H9 (cell line): ENCODE data around the gene RPS21. TPM values are rescaled to one million over a fixed set of nuclear protein-coding genes. Genes with fewer than 3 reads are reported as not detected.

Experiments
- DNase-seq: peaks from one replicate; pipeline ENCODE4 v3.0.0-alpha.2; 2017
- H2AFZ ChIP-seq: one replicate; pipeline ENCODE4 v1.6.1; 2013; ENCODE audit warnings: mild to moderate bottlenecking, low read length, control low read depth, moderate library complexity
- H2AK5ac ChIP-seq: 2 replicates; pipeline ENCODE4 v1.6.1; 2013; ENCODE audit warnings: low read length, control low read depth, mixed read lengths; ENCODE audit not compliant: insufficient read length
- H2BK120ac ChIP-seq: one replicate; pipeline ENCODE4 v1.6.1; 2013; ENCODE audit warnings: low read depth, mild to moderate bottlenecking, low read length, control low read depth, inconsistent platforms; ENCODE audit not compliant: poor library complexity, severe bottlenecking
- H2BK12ac ChIP-seq: 2 replicates; pipeline ENCODE4 v1.6.1; 2013; ENCODE audit warnings: low read length, control low read depth, mixed read lengths, low read depth; ENCODE audit not compliant: insufficient read length
- H2BK15ac ChIP-seq: 2 replicates; pipeline ENCODE4 v1.6.1; 2013; ENCODE audit warnings: low read depth, low read length, control low read depth
- H2BK20ac ChIP-seq: one replicate; pipeline ENCODE4 v1.6.1; 2013; ENCODE audit warnings: low read depth, mild to moderate bottlenecking, low read length, control low read depth, inconsistent platforms; ENCODE audit not compliant: poor library complexity, severe bottlenecking
- H2BK5ac ChIP-seq: 2 replicates; pipeline ENCODE4 v1.6.1; 2013; ENCODE audit warnings: low read length, control low read depth, mixed read lengths; ENCODE audit not compliant: insufficient read length
- H3K14ac ChIP-seq: 2 replicates; pipeline ENCODE4 v1.6.1; 2013; ENCODE audit warnings: low read length, control low read depth; ENCODE audit not compliant: insufficient read depth
- H3K18ac ChIP-seq: 2 replicates; pipeline ENCODE4 v1.6.1; 2013; ENCODE audit warnings: low read depth, mild to moderate bottlenecking, mixed read lengths, low read length, control low read depth; ENCODE audit not compliant: insufficient read length
- H3K23ac ChIP-seq: 2 replicates; pipeline ENCODE4 v1.6.1; 2013; ENCODE audit warnings: low read length, control low read depth, mixed read lengths, low read depth; ENCODE audit not compliant: insufficient read length
- H3K23me2 ChIP-seq: 2 replicates; pipeline ENCODE4 v1.6.1; 2013; ENCODE audit warnings: low read depth, mild to moderate bottlenecking, mixed read lengths, low read length, control low read depth; ENCODE audit not compliant: insufficient read length, poor library complexity, severe bottlenecking
- H3K27ac ChIP-seq: 2 replicates; pipeline ENCODE4 v1.5.1; 2013; ENCODE audit warnings: low read length, control low read depth, mixed read lengths, low read depth; ENCODE audit not compliant: insufficient read length
- H3K27me3 ChIP-seq: 2 replicates; pipeline ENCODE4 v1.6.1; 2013; ENCODE audit warnings: low read length, control low read depth, inconsistent platforms; ENCODE audit not compliant: insufficient read depth
- H3K4ac ChIP-seq: 2 replicates; pipeline ENCODE4 v1.6.1; 2013; ENCODE audit warnings: low read depth, mild to moderate bottlenecking, control low read depth, inconsistent platforms, low read length, moderate library complexity
- H3K4me1 ChIP-seq: 2 replicates; pipeline ENCODE4 v1.6.1; 2013; ENCODE audit warnings: low read length, control low read depth, inconsistent platforms; ENCODE audit not compliant: insufficient read depth
- H3K4me2 ChIP-seq: 2 replicates; pipeline ENCODE4 v1.6.1; 2013; ENCODE audit warnings: low read length, control low read depth, mixed read lengths; ENCODE audit not compliant: insufficient read length, insufficient read depth
- H3K56ac ChIP-seq: 2 replicates; pipeline ENCODE4 v1.6.1; 2013; ENCODE audit warnings: low read depth, mild to moderate bottlenecking, mixed read lengths, low read length, control low read depth; ENCODE audit not compliant: insufficient read length
- H3K79me1 ChIP-seq: 2 replicates; pipeline ENCODE4 v1.6.1; 2013; ENCODE audit warnings: low read depth, mild to moderate bottlenecking, moderate library complexity, low read length, control low read depth, inconsistent platforms; ENCODE audit not compliant: insufficient read depth, poor library complexity, severe bottlenecking
- H3K79me2 ChIP-seq: 2 replicates; pipeline ENCODE4 v1.6.1; 2013; ENCODE audit warnings: low read length, control low read depth, inconsistent platforms; ENCODE audit not compliant: insufficient read depth
- H3K9ac ChIP-seq: 2 replicates; pipeline ENCODE4 v1.6.1; 2013; ENCODE audit warnings: low read length, control low read depth, mixed read lengths; ENCODE audit not compliant: insufficient read length; ENCODE audit errors: extremely low read depth
- H3K9me3 ChIP-seq: one replicate; pipeline ENCODE4 v1.6.1; 2013; ENCODE audit warnings: low read depth, low read length, inconsistent platforms; ENCODE audit not compliant: control insufficient read depth
- H3T11ph ChIP-seq: one replicate; pipeline ENCODE4 v1.6.1; 2013; ENCODE audit warnings: mild to moderate bottlenecking, low read length, control low read depth, inconsistent platforms
- H4K20me1 ChIP-seq: one replicate; pipeline ENCODE4 v1.6.1; 2013; ENCODE audit not compliant: control insufficient read depth, insufficient read length, insufficient read depth
- H4K5ac ChIP-seq: 2 replicates; pipeline ENCODE4 v1.6.1; 2013; ENCODE audit warnings: low read depth, mild to moderate bottlenecking, mixed read lengths, low read length, control low read depth; ENCODE audit not compliant: insufficient read length
- H4K8ac ChIP-seq: replicated peaks from 2 replicates; pipeline ENCODE4 v1.6.1; 2013; ENCODE audit warnings: low read length, control low read depth, mixed read lengths, low read depth; ENCODE audit not compliant: insufficient read length
- H4K91ac ChIP-seq: 2 replicates; pipeline ENCODE4 v1.6.1; 2013; ENCODE audit warnings: low read depth, mild to moderate bottlenecking, moderate library complexity, mixed read lengths, low read length, control low read depth; ENCODE audit not compliant: insufficient read length
- H3K27ac Mint-ChIP-seq, 3 experiments: 2 replicates in 2 of 3; 3 replicates in 1 of 3; pipeline ENCODE4 v1.8.0; 2020 to 2021; ENCODE audit warnings: mixed read lengths in 3 of 3, mild to moderate bottlenecking in 1 of 3, moderate library complexity in 1 of 3
- H3K27me3 Mint-ChIP-seq: 2 replicates; pipeline ENCODE4 v1.8.0; 2021; ENCODE audit warnings: low read depth, mild to moderate bottlenecking, moderate library complexity, mixed read lengths
- H3K36me3 Mint-ChIP-seq, 3 experiments: 2 replicates in 2 of 3; 3 replicates in 1 of 3; pipeline ENCODE4 v1.8.0; 2020 to 2021; ENCODE audit warnings: low read depth in 3 of 3, mixed read lengths in 3 of 3; ENCODE audit not compliant: insufficient read depth in 1 of 3
- H3K4me1 Mint-ChIP-seq, 2 experiments: 2 replicates each; pipeline ENCODE4 v1.8.0; 2020; ENCODE audit warnings: mixed read lengths in 2 of 2
- H3K4me3 Mint-ChIP-seq, 2 experiments: 2 replicates in 1 of 2; 3 replicates in 1 of 2; pipeline ENCODE4 v1.8.0; 2020 to 2021; ENCODE audit warnings: mild to moderate bottlenecking in 2 of 2, mixed read lengths in 2 of 2, moderate library complexity in 1 of 2
- H3K9me3 Mint-ChIP-seq, 2 experiments: 2 replicates in 1 of 2; 3 replicates in 1 of 2; pipeline ENCODE4 v1.8.0; 2020; ENCODE audit warnings: mild to moderate bottlenecking in 2 of 2, mixed read lengths in 2 of 2, moderate library complexity in 1 of 2
- WGBS: extraction: QIAGEN DNeasy Blood & Tissue Kit; methylation state at CpG from one replicate; pipeline ENCODE4 v1.1.7; 2013; ENCODE audit warnings: missing lambda C conversion rate, low lambda C conversion rate, mixed read lengths; ENCODE audit not compliant: insufficient read length; ENCODE audit errors: extremely low coverage; 5-methylcytosine and 5-hydroxymethylcytosine counted together
- total RNA-seq: library from RNA; stranded (reverse); gene quantifications from 2 replicates; pipeline ENCODE4 v1.2.1, GENCODE V29; 2021
- TF ChIP-seq, protein P1 (sequence below): fragments of 200-600 bp; sonication (generic); conservative IDR thresholded peaks from 3 replicates; pipeline ENCODE4 v1.8.0; 2021; ENCODE audit warnings: antibody characterized with exemption, mild to moderate bottlenecking

Gene RPS21
- total RNA-seq, 1 experiment from 2014 or later = 1,715 TPM

DNA sequence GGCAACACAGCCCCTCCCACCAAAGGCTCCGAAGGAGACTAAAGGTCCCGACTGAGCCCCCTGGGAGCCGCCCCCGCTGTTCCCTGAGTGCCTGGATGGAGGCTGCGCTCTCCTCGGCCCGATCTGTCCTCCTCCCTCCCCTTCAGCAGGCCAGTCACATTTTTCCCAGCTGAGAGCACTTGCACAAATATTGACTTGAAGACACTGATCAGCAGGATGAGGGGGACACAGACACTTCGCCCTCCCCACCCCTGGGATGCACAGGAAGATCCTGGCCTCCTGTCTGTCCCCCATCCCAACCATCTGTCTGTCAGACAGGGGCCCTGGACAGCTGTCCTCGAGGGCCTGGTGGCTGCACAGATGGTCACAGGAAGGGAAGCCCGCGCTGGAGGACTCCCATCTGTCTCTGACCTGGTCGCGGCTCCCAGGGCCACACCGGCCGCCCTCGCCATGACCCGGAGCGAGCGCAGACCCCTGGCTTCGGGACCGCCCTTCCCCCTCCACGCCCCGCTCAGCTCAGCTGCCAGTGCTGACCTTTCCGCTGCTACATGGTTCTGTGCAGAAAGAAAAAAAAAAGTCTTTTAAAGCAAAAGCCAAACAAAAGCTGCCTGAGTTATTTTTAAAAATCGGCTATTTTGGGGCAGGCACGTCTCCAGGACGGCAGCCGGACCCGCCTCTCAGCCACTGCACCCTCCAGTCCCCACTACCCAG lies 30.9 kb upstream of the RPS21 start:
- Histone ChIP-seq H3K79me1 (peaks cover 5% of the 10 kb centered on the region), H2BK15ac (no peak overlapping the region), H4K5ac (no peak overlapping the region), H2BK20ac (no peak overlapping the region), H3K4ac (no peak overlapping the region; the same call in 1 of the 2 replicates), H4K8ac (no peak overlapping the region), H2AFZ (no peak overlapping the region), H3K9me3 (no peaks in the 10 kb centered on the region), H3K23ac (no peak overlapping the region), H4K91ac (no peak overlapping the region), H3K27me3 (no peaks in the 10 kb centered on the region), H4K20me1 (no peaks in the 10 kb centered on the region), H3K14ac (no peak overlapping the region; the same call in 1 of the 2 replicates), H3K18ac (no peak overlapping the region), H2BK12ac (no peak overlapping the region), H3K4me2 (no peak overlapping the region), H3K23me2 (peaks cover 2% of the 10 kb centered on the region), H3K9ac (no peak overlapping the region), H3K56ac (no peak overlapping the region), H2BK120ac (no peak overlapping the region), H3T11ph (no peak overlapping the region), H2BK5ac (no peak overlapping the region), H3K79me2 (peaks cover 4% of the 10 kb centered on the region; the same call in 1 of the 2 replicates), H3K27ac (no peak overlapping the region), H3K4me1 (no peaks in the 10 kb centered on the region; the same call in 1 of the 2 replicates), H2AK5ac (no peak overlapping the region)
- H3K9me3 Mint-ChIP-seq = no peaks in the 10 kb centered on the region
- H3K27me3 Mint-ChIP-seq = no peaks in the 10 kb centered on the region
- H3K36me3 Mint-ChIP-seq = peaks cover 0 to 20% (median 13%) of the 10 kb centered on the region in 3 experiments; a peak in 5 of 7 replicates
- H3K4me1 Mint-ChIP-seq = peaks cover 15 to 35% of the 10 kb centered on the region in 2 experiments
- no peak for DNase-seq
- TF ChIP-seq, protein P1, sequence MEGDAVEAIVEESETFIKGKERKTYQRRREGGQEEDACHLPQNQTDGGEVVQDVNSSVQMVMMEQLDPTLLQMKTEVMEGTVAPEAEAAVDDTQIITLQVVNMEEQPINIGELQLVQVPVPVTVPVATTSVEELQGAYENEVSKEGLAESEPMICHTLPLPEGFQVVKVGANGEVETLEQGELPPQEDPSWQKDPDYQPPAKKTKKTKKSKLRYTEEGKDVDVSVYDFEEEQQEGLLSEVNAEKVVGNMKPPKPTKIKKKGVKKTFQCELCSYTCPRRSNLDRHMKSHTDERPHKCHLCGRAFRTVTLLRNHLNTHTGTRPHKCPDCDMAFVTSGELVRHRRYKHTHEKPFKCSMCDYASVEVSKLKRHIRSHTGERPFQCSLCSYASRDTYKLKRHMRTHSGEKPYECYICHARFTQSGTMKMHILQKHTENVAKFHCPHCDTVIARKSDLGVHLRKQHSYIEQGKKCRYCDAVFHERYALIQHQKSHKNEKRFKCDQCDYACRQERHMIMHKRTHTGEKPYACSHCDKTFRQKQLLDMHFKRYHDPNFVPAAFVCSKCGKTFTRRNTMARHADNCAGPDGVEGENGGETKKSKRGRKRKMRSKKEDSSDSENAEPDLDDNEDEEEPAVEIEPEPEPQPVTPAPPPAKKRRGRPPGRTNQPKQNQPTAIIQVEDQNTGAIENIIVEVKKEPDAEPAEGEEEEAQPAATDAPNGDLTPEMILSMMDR = no peak
- no peak overlapping the region; a peak in 1 of 5 replicates for H3K4me3 Mint-ChIP-seq
- peak overlapping the region; percentile 65 to 85 (median 84); a peak in 6 of 7 replicates for H3K27ac Mint-ChIP-seq
- WGBS = no CpG with 5 or more reads among the region's 29 CpGs
